ENCODE results near the gene VSNL1. TPM values are rescaled to one million over a fixed set of nuclear protein-coding genes. Genes with fewer than 3 reads are reported as not detected.

VSNL1 gene
- total RNA-seq, 1 donor from 2014 or later = 19.6 TPM

DNA sequence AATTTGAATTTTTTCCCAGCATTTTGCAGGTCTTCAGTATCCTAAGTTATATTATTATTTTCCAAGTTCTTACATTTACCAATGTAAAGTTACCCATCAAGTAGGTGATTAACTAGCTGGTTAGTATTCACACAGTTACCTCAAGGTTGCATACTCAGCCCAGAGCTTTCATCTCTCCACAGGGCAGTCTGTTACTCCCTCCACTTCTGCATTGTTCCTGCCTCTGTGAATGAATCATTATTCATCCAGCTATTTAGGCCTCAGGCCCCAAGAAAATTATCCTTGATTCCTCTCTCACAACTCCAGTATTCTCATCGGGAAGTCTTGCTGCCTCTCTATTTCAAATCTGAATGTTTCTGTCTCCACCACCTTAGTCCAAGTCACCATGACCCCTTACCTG is 121.0 kb downstream of the VSNL1 start:
- no peak overlapping the region for H3K27ac Mint-ChIP-seq (ENCODE audit: unreplicated experiment)
- H3K4me1 Mint-ChIP-seq (ENCODE audit: unreplicated experiment) = peaks cover 2% of the 10 kb centered on the region
- H3K4me3 Mint-ChIP-seq (ENCODE audit: unreplicated experiment) = no peak overlapping the region
- H3K9me3 Mint-ChIP-seq (ENCODE audit: unreplicated experiment) = no peaks in the 10 kb centered on the region
- H3K36me3 Mint-ChIP-seq (ENCODE audit: low read depth, unreplicated experiment) = peaks cover 7% of the 10 kb centered on the region
- H3K27me3 Mint-ChIP-seq (ENCODE audit: unreplicated experiment) = no peaks in the 10 kb centered on the region
- no peak for TF ChIP-seq CTCF (IDR thresholded peaks at IDR 0.05; ENCODE audit: unreplicated experiment)
- no peak for DNase-seq (ENCODE audit: low spot score)

DNA sequence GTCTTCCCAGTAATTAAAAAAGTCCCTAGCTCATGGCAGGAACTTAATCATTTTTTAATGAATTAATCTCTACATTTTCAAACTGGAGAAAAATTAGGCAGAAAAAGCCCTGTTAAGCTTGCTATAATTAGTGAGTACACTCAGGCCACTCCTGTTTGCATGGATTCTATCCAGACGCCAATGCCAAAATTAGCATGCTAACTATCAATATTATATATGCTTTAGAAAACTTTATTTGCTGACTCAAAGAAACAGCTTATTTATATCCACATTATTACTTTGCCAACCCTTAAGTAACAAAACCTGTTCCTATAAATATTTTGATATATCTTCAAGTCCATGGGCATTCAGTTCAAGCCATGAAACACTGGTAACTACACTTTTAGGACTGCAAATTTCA is 122.2 kb downstream of the VSNL1 start:
- no peak overlapping the region for H3K4me3 Mint-ChIP-seq (ENCODE audit: unreplicated experiment)
- H3K4me1 Mint-ChIP-seq (ENCODE audit: unreplicated experiment) = peaks cover 2% of the 10 kb centered on the region
- H3K27me3 Mint-ChIP-seq (ENCODE audit: unreplicated experiment) = no peaks in the 10 kb centered on the region
- no peak for TF ChIP-seq CTCF (IDR thresholded peaks at IDR 0.05; ENCODE audit: unreplicated experiment)
- no peaks in the 10 kb centered on the region for H3K9me3 Mint-ChIP-seq (ENCODE audit: unreplicated experiment)
- H3K36me3 Mint-ChIP-seq (ENCODE audit: low read depth, unreplicated experiment) = peaks cover 7% of the 10 kb centered on the region
- no peak for DNase-seq (ENCODE audit: low spot score)
- H3K27ac Mint-ChIP-seq (ENCODE audit: unreplicated experiment) = no peak overlapping the region

GRCh38 chr2:17664534-17664933 is 124.0 kb downstream of the VSNL1 start:
- no peak overlapping the region for H3K27ac Mint-ChIP-seq (ENCODE audit: unreplicated experiment)
- H3K4me1 Mint-ChIP-seq (ENCODE audit: unreplicated experiment) = peaks cover 2% of the 10 kb centered on the region
- no peak for DNase-seq (ENCODE audit: low spot score)
- no peak overlapping the region for H3K4me3 Mint-ChIP-seq (ENCODE audit: unreplicated experiment)
- peaks cover 12% of the 10 kb centered on the region for H3K36me3 Mint-ChIP-seq (ENCODE audit: low read depth, unreplicated experiment)
- H3K9me3 Mint-ChIP-seq (ENCODE audit: unreplicated experiment) = no peaks in the 10 kb centered on the region
- TF ChIP-seq CTCF (IDR thresholded peaks at IDR 0.05; ENCODE audit: unreplicated experiment) = no peak
- no peaks in the 10 kb centered on the region for H3K27me3 Mint-ChIP-seq (ENCODE audit: unreplicated experiment)

DNA sequence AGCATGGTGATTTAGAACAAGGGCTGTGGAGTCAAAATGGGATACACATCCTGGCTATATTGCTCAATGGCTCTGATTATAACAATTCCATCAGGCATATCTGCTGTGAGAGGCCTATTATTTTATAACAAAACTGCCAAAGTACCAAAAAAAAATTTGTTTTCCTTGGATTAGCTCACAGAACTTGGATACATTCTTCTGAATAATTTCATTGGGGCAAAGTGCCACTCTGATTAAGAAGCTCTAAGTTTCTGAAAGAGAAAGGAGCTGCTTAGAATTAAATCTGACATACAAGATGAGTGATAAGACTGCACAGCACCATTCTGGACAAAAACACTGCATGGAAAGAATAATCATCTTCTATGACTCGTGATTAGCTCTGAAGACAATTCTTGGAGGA is 127.4 kb downstream of the VSNL1 start:
- no peak for TF ChIP-seq CTCF (IDR thresholded peaks at IDR 0.05; ENCODE audit: unreplicated experiment)
- Mint-ChIP-seq H3K27ac (ENCODE audit: unreplicated experiment) (no peak overlapping the region), H3K4me3 (ENCODE audit: unreplicated experiment) (no peak overlapping the region), H3K9me3 (ENCODE audit: unreplicated experiment) (no peaks in the 10 kb centered on the region), H3K27me3 (ENCODE audit: unreplicated experiment) (no peaks in the 10 kb centered on the region), H3K36me3 (ENCODE audit: low read depth, unreplicated experiment) (peaks cover 5% of the 10 kb centered on the region), H3K4me1 (ENCODE audit: unreplicated experiment) (peaks cover 3% of the 10 kb centered on the region)
- DNase-seq (ENCODE audit: low spot score) = no peak

- TF ChIP-seq CTCF (IDR thresholded peaks at IDR 0.05; ENCODE audit: unreplicated experiment) = no peak
- no peak for DNase-seq (ENCODE audit: low spot score)
- H3K9me3 Mint-ChIP-seq (ENCODE audit: unreplicated experiment) = no peaks in the 10 kb centered on the region
- no peak overlapping the region for H3K4me3 Mint-ChIP-seq (ENCODE audit: unreplicated experiment)
- H3K27me3 Mint-ChIP-seq (ENCODE audit: unreplicated experiment) = no peaks in the 10 kb centered on the region
- peaks cover 3% of the 10 kb centered on the region for H3K4me1 Mint-ChIP-seq (ENCODE audit: unreplicated experiment)
- peaks cover 5% of the 10 kb centered on the region for H3K36me3 Mint-ChIP-seq (ENCODE audit: low read depth, unreplicated experiment)
- H3K27ac Mint-ChIP-seq (ENCODE audit: unreplicated experiment) = no peak overlapping the region
These were observed 132.3 kb downstream of the VSNL1 start for GRCh38 chr2:17672583-17673317.
